Left ventricle myocardium inferior (tissue), 1 donor: Measurements from ENCODE around the gene ST6GALNAC5. TPM values are rescaled to one million over a fixed set of nuclear protein-coding genes. Genes with fewer than 3 reads are reported as not detected.

Source experiments
- DNase-seq: peaks from one replicate; pipeline ENCODE4 v3.0.0-alpha.2; 2020
- H3K27ac ChIP-seq: fragments of 200-600 bp; replicated peaks from 2 replicates; pipeline ENCODE4 v1.8.0; 2021
- H3K27me3 ChIP-seq: fragments of 200-600 bp; 2 replicates; pipeline ENCODE4 v1.8.0; 2021; ENCODE audit warnings: low read depth
- H3K36me3 ChIP-seq: fragments of 200-600 bp; 2 replicates; pipeline ENCODE4 v1.8.0; 2021
- H3K4me1 ChIP-seq: fragments of 200-600 bp; 2 replicates; pipeline ENCODE4 v1.8.0; 2021
- H3K4me3 ChIP-seq: fragments of 200-600 bp; 2 replicates; pipeline ENCODE4 v1.8.0; 2021; ENCODE audit warnings: mild to moderate bottlenecking, moderate library complexity
- H3K9me3 ChIP-seq: fragments of 200-600 bp; replicated peaks from 2 replicates; pipeline ENCODE4 v1.8.0; 2021
- CTCF ChIP-seq: fragments of 200-600 bp; IDR thresholded peaks from 2 replicates; pipeline ENCODE4 v1.8.0; 2021; ENCODE audit warnings: antibody characterized with exemption, mild to moderate bottlenecking, borderline replicate concordance
- intact Hi-C: fragments of 100-400 bp; cut with micrococcal nuclease; formaldehyde crosslinking; loops from one replicate; pipeline ENCODE4 v1.11.0; 2022
- total RNA-seq: library from RNA; stranded (reverse); fragmentation: NEBNext Ultra II Directional; extraction: Animal tissue kit (Norgen Biotek cat#: 25700); gene quantifications from one replicate; pipeline ENCODE4 v1.2.1, GENCODE V29; 2021
- donor health status: DM: no; HTN: yes; CAD: no; lungs with severe emphysema.

Gene ST6GALNAC5
- total RNA-seq, 1 donor from 2014 or later = 0.41 TPM

GRCh38 chr1:76928522-76928921 lies 61.2 kb downstream of the ST6GALNAC5 start:
- DNase-seq = no peak
- intact Hi-C loops = no loop called here
- Histone ChIP-seq H3K9me3 (peaks cover 8% of the 10 kb centered on the region), H3K4me1 (no peaks in the 10 kb centered on the region), H3K27me3 (peaks cover 6% of the 10 kb centered on the region), H3K27ac (no peak overlapping the region), H3K36me3 (no peaks in the 10 kb centered on the region), H3K4me3 (no peak overlapping the region)
- no peak for TF ChIP-seq CTCF

- intact Hi-C loops = no loop called here
- peaks cover 7% of the 10 kb centered on the region for H3K27me3 ChIP-seq
- no peak overlapping the region for H3K4me3 ChIP-seq
- no peak for TF ChIP-seq CTCF
- H3K4me1 ChIP-seq = no peaks in the 10 kb centered on the region
- peaks cover 8% of the 10 kb centered on the region for H3K9me3 ChIP-seq
- no peak overlapping the region for H3K27ac ChIP-seq
- DNase-seq = no peak
- no peaks in the 10 kb centered on the region for H3K36me3 ChIP-seq
Observed at GRCh38 chr1:76929136-76929535, 61.9 kb downstream of the ST6GALNAC5 start.

DNA sequence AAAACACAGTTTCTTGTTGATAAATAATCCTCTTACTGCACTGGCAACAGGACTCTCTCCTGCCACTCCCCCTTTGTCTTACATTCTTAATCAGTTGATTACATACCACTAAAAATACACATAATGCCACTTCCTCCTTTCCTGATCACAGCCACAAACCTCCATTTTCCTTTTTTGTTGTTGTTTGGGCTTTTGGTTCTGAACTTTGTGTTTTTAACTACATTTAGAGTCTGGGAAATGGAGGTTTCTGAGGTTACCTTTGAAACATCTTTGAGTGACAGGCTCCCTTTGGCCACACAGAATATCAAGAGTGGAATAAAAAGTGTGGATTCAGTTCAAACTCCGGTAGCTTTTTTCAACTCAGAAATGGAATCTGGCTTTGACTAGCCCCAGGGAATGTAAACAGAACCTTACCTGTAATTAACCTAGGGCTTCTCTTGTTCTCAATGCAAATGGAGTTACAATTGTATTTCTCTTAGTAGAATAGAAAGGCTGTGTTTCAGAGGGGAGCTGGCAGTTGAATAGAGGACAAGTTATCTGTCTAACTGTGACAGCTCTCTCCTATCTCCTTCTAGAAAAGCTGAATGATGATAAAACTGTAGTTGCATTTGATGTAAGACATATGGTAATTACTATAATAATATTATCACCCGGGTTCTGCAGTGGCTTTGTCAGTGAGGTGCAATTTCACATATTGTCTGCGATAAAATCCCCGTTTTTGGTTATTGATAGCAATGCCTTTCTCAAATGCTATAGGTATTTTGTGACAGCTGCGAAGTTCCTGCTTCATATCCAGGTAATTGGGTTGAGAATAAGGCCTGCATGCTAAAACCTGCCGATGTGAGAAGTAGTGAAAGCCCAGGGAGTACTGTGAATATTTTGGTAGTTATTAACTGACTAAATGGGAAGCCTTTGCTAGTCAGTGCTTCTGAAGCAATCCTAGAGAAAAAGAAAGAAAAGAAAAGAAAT lies 66.9 kb downstream of the ST6GALNAC5 start:
- peaks cover 20% of the 10 kb centered on the region for H3K27me3 ChIP-seq
- intact Hi-C loops = no loop called here
- H3K4me1 ChIP-seq = no peaks in the 10 kb centered on the region
- no peak for DNase-seq
- peaks cover 8% of the 10 kb centered on the region for H3K9me3 ChIP-seq
- no peaks in the 10 kb centered on the region for H3K36me3 ChIP-seq
- no peak for TF ChIP-seq CTCF
- no peak overlapping the region for H3K4me3 ChIP-seq
- H3K27ac ChIP-seq = no peak overlapping the region

- Histone ChIP-seq H3K4me1 (no peaks in the 10 kb centered on the region), H3K27ac (no peak overlapping the region), H3K9me3 (no peaks in the 10 kb centered on the region), H3K4me3 (no peak overlapping the region), H3K36me3 (no peaks in the 10 kb centered on the region), H3K27me3 (peaks cover 14% of the 10 kb centered on the region)
- no peak for DNase-seq
- no peak for TF ChIP-seq CTCF
- intact Hi-C loops = no loop called here
Observed at GRCh38 chr1:76938304-76938703, 71.0 kb downstream of the ST6GALNAC5 start.

DNA sequence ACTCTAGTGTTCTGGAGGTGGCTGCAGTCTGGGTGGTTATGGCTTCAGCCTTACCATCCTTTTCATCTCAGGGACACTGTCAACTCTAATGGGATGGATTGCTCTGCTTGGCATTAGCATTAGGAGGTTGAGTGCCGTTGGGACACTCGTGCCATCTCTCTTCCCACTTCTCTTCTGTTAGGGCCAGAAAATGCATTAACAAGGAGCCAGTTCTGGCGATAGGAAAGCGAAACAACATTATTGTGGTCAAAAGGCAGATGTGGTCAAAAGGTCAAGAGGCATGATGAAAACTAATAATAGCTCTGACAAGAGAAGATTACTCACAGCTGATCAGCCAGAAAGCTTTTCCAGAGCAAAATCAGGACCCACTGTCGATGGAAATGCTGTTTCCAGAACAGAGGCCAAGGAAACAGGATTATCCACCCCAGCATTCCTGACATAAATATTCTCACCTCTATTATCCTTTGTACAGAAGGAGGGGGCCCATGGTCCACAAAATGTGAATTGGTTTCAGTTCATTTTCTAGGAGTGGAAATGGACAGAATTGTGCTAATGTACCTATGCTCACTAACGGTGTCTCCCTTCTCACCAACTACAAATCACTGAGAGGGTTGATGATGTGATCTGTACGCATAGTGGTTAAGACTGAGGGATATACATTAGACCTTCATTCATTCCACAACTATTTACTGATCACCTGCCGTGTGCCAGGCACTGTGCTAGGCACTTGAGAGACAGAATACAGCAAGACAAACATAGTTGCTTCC lies 72.0 kb downstream of the ST6GALNAC5 start:
- no peak overlapping the region for H3K4me3 ChIP-seq
- peaks cover 11% of the 10 kb centered on the region for H3K27me3 ChIP-seq
- H3K36me3 ChIP-seq = no peaks in the 10 kb centered on the region
- intact Hi-C loops = no loop called here
- no peak for DNase-seq
- TF ChIP-seq CTCF = no peak
- H3K4me1 ChIP-seq = no peaks in the 10 kb centered on the region
- no peaks in the 10 kb centered on the region for H3K9me3 ChIP-seq
- H3K27ac ChIP-seq = no peak overlapping the region
